ENCODE data around the gene MANSC4. TPM values are rescaled to one million over a fixed set of nuclear protein-coding genes. Genes with fewer than 3 reads are reported as not detected.

The MANSC4 gene
- total RNA-seq, 4 donors from 2014 or later, result not detected

DNA sequence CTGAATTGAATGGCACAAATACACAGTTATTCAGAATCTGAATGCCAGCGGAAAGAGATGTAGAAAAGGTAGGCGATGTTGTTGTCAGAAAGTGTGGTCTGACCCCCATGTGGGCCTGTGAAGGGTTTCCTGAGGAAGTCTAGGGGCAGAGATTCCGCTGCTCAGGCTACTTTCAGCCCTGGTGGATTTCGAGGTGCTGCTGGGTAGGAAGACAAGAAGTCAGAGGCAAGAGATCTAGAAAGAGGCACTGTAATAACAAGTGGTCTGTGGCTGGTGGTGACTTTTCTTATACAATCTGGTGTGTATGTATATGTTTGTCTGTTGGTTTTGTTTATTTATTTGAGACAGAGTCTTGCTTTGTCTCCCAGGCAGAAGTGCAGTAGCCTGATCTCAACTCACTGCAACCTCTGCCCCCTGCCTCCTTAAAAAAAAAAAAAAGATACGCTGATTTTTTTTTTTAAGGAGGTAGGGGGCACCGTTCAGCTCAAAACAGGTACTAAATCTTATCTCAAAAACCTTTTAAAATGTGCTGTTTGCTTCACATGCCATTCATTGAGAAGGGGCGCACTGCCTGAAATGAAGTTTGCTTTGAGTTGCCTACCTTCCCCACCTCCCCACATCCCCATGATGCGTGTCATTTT is 27.1 kb upstream of the MANSC4 start:
- Histone ChIP-seq H3K36me3 (no peaks in the 10 kb centered on the region), H3K4me1 (no peaks in the 10 kb centered on the region), H3K27ac (no peak overlapping the region), H3K27me3 (no peaks in the 10 kb centered on the region), H3K4me3 (no peak overlapping the region), H3K9me3 (no peaks in the 10 kb centered on the region)
- no peak for TF ChIP-seq POLR2A (IDR thresholded peaks at IDR 0.05)
- TF ChIP-seq, protein P1, sequence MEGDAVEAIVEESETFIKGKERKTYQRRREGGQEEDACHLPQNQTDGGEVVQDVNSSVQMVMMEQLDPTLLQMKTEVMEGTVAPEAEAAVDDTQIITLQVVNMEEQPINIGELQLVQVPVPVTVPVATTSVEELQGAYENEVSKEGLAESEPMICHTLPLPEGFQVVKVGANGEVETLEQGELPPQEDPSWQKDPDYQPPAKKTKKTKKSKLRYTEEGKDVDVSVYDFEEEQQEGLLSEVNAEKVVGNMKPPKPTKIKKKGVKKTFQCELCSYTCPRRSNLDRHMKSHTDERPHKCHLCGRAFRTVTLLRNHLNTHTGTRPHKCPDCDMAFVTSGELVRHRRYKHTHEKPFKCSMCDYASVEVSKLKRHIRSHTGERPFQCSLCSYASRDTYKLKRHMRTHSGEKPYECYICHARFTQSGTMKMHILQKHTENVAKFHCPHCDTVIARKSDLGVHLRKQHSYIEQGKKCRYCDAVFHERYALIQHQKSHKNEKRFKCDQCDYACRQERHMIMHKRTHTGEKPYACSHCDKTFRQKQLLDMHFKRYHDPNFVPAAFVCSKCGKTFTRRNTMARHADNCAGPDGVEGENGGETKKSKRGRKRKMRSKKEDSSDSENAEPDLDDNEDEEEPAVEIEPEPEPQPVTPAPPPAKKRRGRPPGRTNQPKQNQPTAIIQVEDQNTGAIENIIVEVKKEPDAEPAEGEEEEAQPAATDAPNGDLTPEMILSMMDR (IDR thresholded peaks at IDR 0.05), result no peak
- DNase-seq, result no peak

DNA sequence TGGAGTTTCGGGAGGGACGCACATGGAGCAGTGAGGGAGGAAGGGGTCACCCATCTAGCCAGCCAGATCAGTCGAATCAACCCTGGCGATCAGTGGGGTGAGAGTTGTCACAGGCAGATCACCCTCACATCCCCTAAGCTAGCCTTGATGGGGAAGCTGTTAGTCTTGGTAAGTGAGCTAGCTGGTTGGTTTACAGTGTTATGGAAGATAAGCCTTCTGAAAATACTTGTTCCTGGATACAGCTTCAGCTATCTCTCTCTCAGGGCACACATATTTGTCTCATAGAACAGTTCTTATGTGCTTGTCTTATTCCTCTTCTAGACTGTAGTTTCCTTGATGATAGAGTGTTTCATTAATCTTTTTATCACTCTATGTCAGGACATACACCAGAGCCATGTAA is 26.2 kb upstream of the MANSC4 start:
- H3K4me3 ChIP-seq, result no peak overlapping the region
- no peak for DNase-seq
- H3K27me3 ChIP-seq, result no peaks in the 10 kb centered on the region
- H3K36me3 ChIP-seq, result no peaks in the 10 kb centered on the region
- H3K9me3 ChIP-seq, result no peaks in the 10 kb centered on the region
- TF ChIP-seq POLR2A (IDR thresholded peaks at IDR 0.05), result no peak
- TF ChIP-seq, protein P1 (IDR thresholded peaks at IDR 0.05), result no peak
- H3K27ac ChIP-seq, result no peak overlapping the region
- no peaks in the 10 kb centered on the region for H3K4me1 ChIP-seq

DNA sequence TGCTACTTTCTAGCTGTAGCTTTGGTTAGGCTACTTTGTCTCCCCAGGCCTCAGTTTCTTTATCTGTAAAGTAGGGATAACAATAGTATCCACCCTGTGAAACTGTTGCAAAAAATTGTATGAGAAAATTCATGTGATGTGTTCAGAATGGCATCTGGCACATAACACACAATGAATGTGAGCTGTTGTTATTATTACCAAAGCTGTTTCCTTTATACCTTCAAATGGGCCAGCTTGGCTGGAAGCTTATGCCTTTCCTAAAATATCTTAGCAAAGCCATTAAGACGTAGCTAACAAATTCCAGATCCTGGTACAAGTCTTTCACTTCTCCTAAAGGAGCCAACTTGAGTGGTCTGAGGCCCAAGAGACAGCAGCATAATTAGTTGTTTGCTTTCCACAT is 25.2 kb upstream of the MANSC4 start:
- no peak overlapping the region for H3K27ac ChIP-seq
- no peaks in the 10 kb centered on the region for H3K4me1 ChIP-seq
- H3K9me3 ChIP-seq, result no peaks in the 10 kb centered on the region
- TF ChIP-seq, protein P1 (IDR thresholded peaks at IDR 0.05), result no peak
- no peak for TF ChIP-seq POLR2A (IDR thresholded peaks at IDR 0.05)
- no peaks in the 10 kb centered on the region for H3K36me3 ChIP-seq
- no peak for DNase-seq
- H3K27me3 ChIP-seq, result no peaks in the 10 kb centered on the region
- no peak overlapping the region for H3K4me3 ChIP-seq

DNA sequence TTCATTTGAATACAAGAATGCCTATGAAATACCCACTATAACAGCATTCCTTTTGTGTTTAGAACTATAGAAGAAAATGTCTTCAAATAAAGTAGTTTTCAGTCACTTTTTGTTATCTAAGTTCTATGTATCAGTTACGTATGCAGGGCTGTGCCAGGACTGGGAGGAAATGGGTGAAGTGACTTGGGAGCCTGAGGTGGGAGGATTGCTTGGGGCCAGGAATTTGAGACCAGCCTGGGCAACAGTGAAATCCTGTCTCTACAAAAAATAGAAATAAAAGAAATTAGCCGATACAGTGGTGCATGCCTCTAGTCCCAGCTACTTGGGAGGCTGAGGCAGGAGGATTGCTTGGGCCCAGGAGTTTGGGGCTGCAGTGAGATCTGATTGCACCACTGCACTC is 22.9 kb upstream of the MANSC4 start:
- no peaks in the 10 kb centered on the region for H3K4me1 ChIP-seq
- no peak overlapping the region for H3K27ac ChIP-seq
- H3K4me3 ChIP-seq, result no peak overlapping the region
- DNase-seq, result no peak
- no peaks in the 10 kb centered on the region for H3K27me3 ChIP-seq
- no peak for TF ChIP-seq POLR2A (IDR thresholded peaks at IDR 0.05)
- TF ChIP-seq, protein P1 (IDR thresholded peaks at IDR 0.05), result no peak
- no peaks in the 10 kb centered on the region for H3K9me3 ChIP-seq
- H3K36me3 ChIP-seq, result peaks cover 0 to 14% (median 0%) of the 10 kb centered on the region in 3 donors

DNA sequence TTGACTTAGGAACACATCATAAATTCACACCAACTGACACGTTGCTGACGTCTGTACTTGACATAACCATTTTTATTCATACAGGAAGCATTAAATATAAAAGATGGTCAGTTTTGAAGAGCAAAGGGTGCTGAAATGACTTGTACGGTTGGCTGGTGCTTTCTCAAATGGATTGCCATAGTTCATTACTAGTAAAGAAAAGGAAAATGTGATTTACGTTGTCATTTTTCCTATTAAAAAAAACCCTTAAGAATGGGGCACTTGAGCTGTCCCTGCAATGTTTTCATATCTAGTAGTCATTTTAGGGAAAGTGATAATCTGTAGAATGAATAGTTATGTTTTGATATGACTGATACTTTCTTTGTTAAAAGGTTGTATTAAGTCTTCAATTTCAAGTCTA is 22.5 kb upstream of the MANSC4 start:
- H3K27me3 ChIP-seq, result no peaks in the 10 kb centered on the region
- no peak for TF ChIP-seq POLR2A (IDR thresholded peaks at IDR 0.05)
- TF ChIP-seq, protein P1 (IDR thresholded peaks at IDR 0.05), result no peak

DNA sequence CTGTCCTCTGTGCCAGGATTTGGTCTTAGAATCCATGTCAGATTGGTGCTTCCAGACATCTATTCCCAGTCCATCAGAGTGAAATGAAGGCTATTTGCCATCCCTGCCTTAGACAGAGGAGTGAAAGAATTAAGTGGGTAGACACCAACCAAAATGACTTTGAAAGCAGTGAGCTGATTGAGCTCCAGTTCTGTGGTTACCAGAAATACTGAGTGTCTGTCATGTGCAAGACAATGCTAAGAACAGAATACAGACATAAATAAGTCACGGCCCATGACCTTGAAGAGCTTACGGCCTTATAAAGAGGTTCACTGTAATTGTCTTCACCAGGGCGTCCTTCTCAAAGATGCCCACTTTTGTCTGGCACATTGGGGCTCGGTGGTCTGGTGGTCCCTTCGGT is 21.6 kb upstream of the MANSC4 start:
- no peak overlapping the region for H3K4me3 ChIP-seq
- H3K9me3 ChIP-seq, result no peaks in the 10 kb centered on the region
- H3K27ac ChIP-seq, result no peak overlapping the region
- TF ChIP-seq POLR2A (IDR thresholded peaks at IDR 0.05), result no peak
- TF ChIP-seq, protein P1 (IDR thresholded peaks at IDR 0.05), result no peak
- H3K4me1 ChIP-seq, result no peaks in the 10 kb centered on the region
- H3K36me3 ChIP-seq, result peaks cover 0 to 24% (median 0%) of the 10 kb centered on the region in 3 donors
- no peak for DNase-seq
- no peaks in the 10 kb centered on the region for H3K27me3 ChIP-seq

More for the DNA sequence above, 22.5 kb upstream of the MANSC4 start:
- Histone ChIP-seq H3K4me1 (no peaks in the 10 kb centered on the region), H3K4me3 (no peak overlapping the region), H3K36me3 (peaks cover 0 to 18% (median 0%) of the 10 kb centered on the region in 3 donors), H3K27ac (no peak overlapping the region), H3K9me3 (no peaks in the 10 kb centered on the region)
- DNase-seq, result no peak
